RWPE1 (cell line): ENCODE data around the gene KATNAL2.
"Not testable (repeated sequence)": the region's sequence is repeated elsewhere in the genome, so short reads cannot be mapped to it uniquely, and the experiment has no call there.

Experiments used
- CTCF ChIA-PET: fragments of 350-600 bp; sonication (Branson Sonifier 250); formaldehyde crosslinking; extraction: SDS; loops from one replicate; lab custom pipeline; 2021; lab: Yijun Ruan, JAX
- POLR2A ChIA-PET: fragments of 400-600 bp; formaldehyde crosslinking; extraction: SDS; loops from one replicate; lab custom pipeline; 2020; ENCODE audit warnings: antibody characterized with exemption; ENCODE audit not compliant: low non-redundant PET; lab: Yijun Ruan, JAX
- DNase-seq: peaks from one replicate; pipeline ENCODE4 v3.0.0; 2012; ENCODE audit warnings: low spot score
- H3K27ac ChIP-seq: fragments of 450-650 bp; 2 replicates; pipeline ENCODE4 v1.5.1; 2017
- CTCF ChIP-seq: fragments of 450-650 bp; conservative IDR thresholded peaks from 2 replicates; pipeline ENCODE4 v1.5.1; 2017; ENCODE audit warnings: low read depth, mild to moderate bottlenecking

The KATNAL2 gene

GRCh38 chr18:46953195-46953594, 35.8 kb downstream of the KATNAL2 start:
- CTCF ChIA-PET = no interaction called here
- H3K27ac ChIP-seq = no peak overlapping the region
- POLR2A ChIA-PET = no interaction called here
- DNase-seq = no peak
- TF ChIP-seq CTCF = no peak

DNA sequence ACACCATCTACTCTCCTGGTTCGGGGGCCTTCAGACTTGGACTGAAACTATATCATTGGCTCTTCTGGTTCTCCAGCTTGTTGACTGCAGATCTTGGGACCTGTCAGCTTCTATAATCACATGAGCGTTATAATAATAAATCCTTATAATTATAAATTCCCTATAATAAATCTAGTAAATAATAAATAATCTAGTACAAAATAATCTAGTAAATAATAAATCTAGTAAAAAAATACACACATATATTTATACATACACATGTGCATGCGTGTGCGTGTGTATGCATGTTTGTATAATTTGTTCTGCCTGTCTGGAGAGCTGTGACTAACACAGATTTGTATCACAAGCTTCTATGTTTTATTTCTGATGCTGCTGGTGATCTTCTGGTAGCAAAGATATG, 40.8 kb downstream of the KATNAL2 start:
- POLR2A ChIA-PET = no interaction called here
- DNase-seq = no peak
- no peak overlapping the region for H3K27ac ChIP-seq
- CTCF ChIA-PET = no interaction called here
- no peak for TF ChIP-seq CTCF

DNA sequence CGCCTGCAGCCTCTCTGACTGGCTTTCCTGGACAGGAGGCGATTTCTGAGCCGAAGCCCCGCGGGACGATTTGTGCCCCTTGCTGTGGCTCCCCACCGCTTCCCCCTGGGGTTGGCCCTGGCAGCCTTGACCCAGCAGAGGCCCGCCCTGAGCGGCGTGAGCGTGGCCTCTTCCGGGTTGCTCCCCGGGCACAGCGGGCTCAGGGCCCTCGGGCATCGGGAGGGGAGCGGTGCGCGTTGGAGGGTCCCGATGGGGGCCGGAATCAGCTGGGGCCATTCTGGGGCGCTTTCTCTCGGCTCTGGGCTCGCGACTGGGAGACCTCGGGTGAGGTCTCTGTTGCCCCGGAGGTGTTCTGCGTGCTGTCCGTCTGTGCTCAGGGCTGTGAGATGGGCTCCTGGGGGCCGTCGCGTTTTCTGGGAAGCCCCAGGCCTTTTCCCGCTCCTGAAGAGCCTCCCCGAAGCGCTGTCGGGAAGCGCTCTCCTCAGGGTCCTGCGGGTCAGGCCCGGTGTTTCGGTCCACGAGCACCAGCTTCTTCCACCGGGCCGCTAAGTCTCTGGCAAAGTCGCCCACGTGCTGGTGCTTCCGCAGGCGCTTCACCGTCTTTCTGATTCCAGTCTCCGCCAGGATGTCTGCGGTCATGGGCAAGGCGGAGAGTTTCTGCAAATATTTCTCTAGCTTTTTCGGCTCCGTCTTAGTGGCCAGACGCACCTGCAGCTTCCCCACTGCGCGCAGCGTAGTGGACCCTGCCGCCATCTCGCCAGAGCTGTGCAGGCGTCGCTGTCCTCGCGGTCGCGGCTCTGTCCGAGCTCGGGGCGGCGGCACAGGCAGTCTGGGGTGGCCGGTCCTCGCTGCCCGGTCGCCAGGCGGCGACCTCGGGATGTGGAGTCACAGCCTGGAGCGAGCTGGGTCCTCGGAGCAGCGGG, 46.5 kb downstream of the KATNAL2 start:
- CTCF ChIA-PET, POLR2A ChIA-PET: not testable (repeated sequence)

GRCh38 chr18:46964579-46965293, 47.3 kb downstream of the KATNAL2 start:
- DNase-seq, POLR2A ChIA-PET, H3K27ac ChIP-seq, CTCF ChIA-PET: not testable (repeated sequence)

More for the DNA sequence above, 46.5 kb downstream of the KATNAL2 start:
- not testable (repeated sequence) for H3K27ac ChIP-seq, DNase-seq

GRCh38 chr18:46966266-46966665, 48.9 kb downstream of the KATNAL2 start:
- CTCF ChIA-PET, DNase-seq, H3K27ac ChIP-seq, POLR2A ChIA-PET: not testable (repeated sequence)

DNA sequence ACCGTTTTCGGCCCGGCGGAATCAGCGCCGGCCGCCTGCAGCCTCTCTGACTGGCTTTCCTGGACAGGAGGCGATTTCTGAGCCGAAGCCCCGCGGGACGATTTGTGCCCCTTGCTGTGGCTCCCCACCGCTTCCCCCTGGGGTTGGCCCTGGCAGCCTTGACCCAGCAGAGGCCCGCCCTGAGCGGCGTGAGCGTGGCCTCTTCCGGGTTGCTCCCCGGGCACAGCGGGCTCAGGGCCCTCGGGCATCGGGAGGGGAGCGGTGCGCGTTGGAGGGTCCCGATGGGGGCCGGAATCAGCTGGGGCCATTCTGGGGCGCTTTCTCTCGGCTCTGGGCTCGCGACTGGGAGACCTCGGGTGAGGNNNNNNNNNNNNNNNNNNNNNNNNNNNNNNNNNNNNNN, 52.1 kb downstream of the KATNAL2 start:
- H3K27ac ChIP-seq, DNase-seq, CTCF ChIA-PET, POLR2A ChIA-PET: not testable (repeated sequence)

GRCh38 chr18:47019870-47020269, 102.5 kb downstream of the KATNAL2 start:
- H3K27ac ChIP-seq, CTCF ChIA-PET, DNase-seq, POLR2A ChIA-PET: not testable (repeated sequence)

GRCh38 chr18:47020757-47021156, 103.4 kb downstream of the KATNAL2 start:
- H3K27ac ChIP-seq, CTCF ChIA-PET, DNase-seq, POLR2A ChIA-PET: not testable (repeated sequence)

- H3K27ac ChIP-seq, CTCF ChIA-PET, POLR2A ChIA-PET, DNase-seq: not testable (repeated sequence)
These were observed 105.4 kb downstream of the KATNAL2 start for GRCh38 chr18:47022821-47023220.

- H3K27ac ChIP-seq, CTCF ChIA-PET, DNase-seq, POLR2A ChIA-PET: not testable (repeated sequence)
These were observed 106.5 kb downstream of the KATNAL2 start for GRCh38 chr18:47023769-47024465.

DNA sequence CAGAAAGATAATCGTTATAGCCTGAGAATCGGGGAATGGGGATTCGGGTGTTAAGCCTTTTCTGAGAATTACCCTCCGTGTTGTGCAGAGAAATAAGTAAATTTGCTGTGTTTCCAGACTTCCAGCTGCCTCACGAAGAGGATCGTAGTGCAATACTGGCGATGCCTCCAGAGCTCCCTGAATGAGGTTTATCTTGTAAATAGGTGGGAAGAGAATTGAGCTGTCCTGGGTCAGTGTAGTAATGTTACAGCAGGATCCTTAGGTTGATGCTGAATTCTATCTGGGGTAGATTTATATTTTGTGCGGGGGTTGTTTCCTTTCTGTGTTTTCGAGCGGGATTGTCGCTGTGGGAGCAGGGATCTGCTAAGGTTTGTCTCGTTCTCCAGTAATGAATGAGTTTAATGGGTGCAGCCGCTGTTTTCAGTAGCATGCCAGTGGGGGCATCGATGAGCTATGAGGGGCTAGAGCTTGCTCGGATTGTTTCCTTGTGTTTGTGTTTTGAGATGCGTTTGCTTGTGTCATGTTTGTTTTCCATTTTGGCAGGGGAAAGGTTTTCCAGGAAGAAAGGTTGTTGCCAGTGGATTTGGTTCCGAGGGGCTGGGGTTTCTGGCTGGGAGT, 108.3 kb downstream of the KATNAL2 start:
- CTCF ChIA-PET, H3K27ac ChIP-seq, POLR2A ChIA-PET, DNase-seq: not testable (repeated sequence)

- DNase-seq, CTCF ChIA-PET, H3K27ac ChIP-seq, POLR2A ChIA-PET: not testable (repeated sequence)
These were observed 111.3 kb downstream of the KATNAL2 start for GRCh38 chr18:47028738-47029137.

GRCh38 chr18:47029684-47030353, 112.4 kb downstream of the KATNAL2 start:
- POLR2A ChIA-PET, DNase-seq, H3K27ac ChIP-seq, CTCF ChIA-PET: not testable (repeated sequence)
